K562 (cell line): Measurements from ENCODE around the gene SF3A2. TPM values are rescaled to one million over a fixed set of nuclear protein-coding genes. Genes with fewer than 3 reads are reported as not detected.

Source experiments
- ATAC-seq: fragments of 200-7000 bp; cut with Tn5 transposase; 3 replicates; pipeline ENCODE4 v1.9.1; 2020; ENCODE audit warnings: moderate library complexity
- BruUV-seq: library from RNA; stranded (reverse); fragments of 400-500 nt; replicated peaks from 2 replicates; lab custom pipeline; 2021; lab: Mats Ljungman, UMichigan
- CTCF ChIA-PET: fragments of 300-600 bp; formaldehyde crosslinking; extraction: SDS; loops from one replicate; lab custom pipeline; 2021; ENCODE audit warnings: low intra/inter-chr PET ratio; lab: Yijun Ruan, JAX
- POLR2A ChIA-PET: fragments of 300-600, 350-650 bp; sonication (Branson Sonifier 250); formaldehyde crosslinking; extraction: SDS; loops from one replicate; lab custom pipeline; 2021; ENCODE audit warnings: antibody characterized with exemption, inconsistent platforms; lab: Yijun Ruan, JAX
- DNase-seq, 4 experiments: peaks; one replicate each; pipeline versions ENCODE4 v3.0.0 to v3.0.0-alpha.2; 2011 to 2018; ENCODE audit warnings: low spot score in 3 of 4, mixed read lengths in 3 of 4; ENCODE audit errors: extremely low read depth in 1 of 4
- FAIRE-seq: peaks from 2 replicates; lab custom pipeline; 2011; peaks lifted over from hg19 to GRCh38; lab: Jason Lieb, UNC
- H2AFZ ChIP-seq: 2 replicates; pipeline ENCODE4 v1.6.0; 2011; ENCODE audit warnings: low read depth, low read length, control low read depth, inconsistent platforms
- H3K27ac ChIP-seq: fragments of 200-600 bp; 3 replicates; pipeline ENCODE4 v1.8.0; 2011; ENCODE audit warnings: low read depth, mild to moderate bottlenecking, control low read depth, inconsistent platforms, low read length, moderate library complexity, mixed read lengths; ENCODE audit errors: extremely low read depth
- H3K27me3 ChIP-seq, 2 experiments: fragments of 300-600 bp in 1 of 2; 2 replicates in 1 of 2; 3 replicates in 1 of 2; pipeline versions ENCODE4 v1.6.0 to v1.8.0; 2011; ENCODE audit warnings: inconsistent platforms in 2 of 2, low read length in 2 of 2, mild to moderate bottlenecking in 1 of 2, mixed read lengths in 1 of 2, moderate library complexity in 1 of 2; ENCODE audit not compliant: control insufficient read depth in 2 of 2, insufficient read depth in 2 of 2
- H3K36me3 ChIP-seq: fragments of 300-600 bp; 3 replicates; pipeline ENCODE4 v1.8.0; 2011; ENCODE audit warnings: mild to moderate bottlenecking, low read length, inconsistent platforms; ENCODE audit not compliant: control insufficient read depth, insufficient read depth
- H3K4me1 ChIP-seq, 2 experiments: fragments of 200-600 bp in 1 of 2; replicated peaks in 1 of 2; 2 replicates in 1 of 2; 3 replicates in 1 of 2; pipeline versions ENCODE4 v1.5.1 to v1.8.0; 2011; ENCODE audit warnings: inconsistent platforms in 2 of 2, low read length in 2 of 2, mild to moderate bottlenecking in 1 of 2, mixed read lengths in 1 of 2, moderate library complexity in 1 of 2; ENCODE audit not compliant: control insufficient read depth in 2 of 2, insufficient read depth in 2 of 2
- H3K4me2 ChIP-seq: 2 replicates; pipeline ENCODE4 v1.6.1; 2011; ENCODE audit warnings: low read length, control low read depth, inconsistent platforms, mixed read lengths; ENCODE audit not compliant: insufficient read depth
- H3K4me3 ChIP-seq: fragments of 200-600 bp; sonication (generic), shearing (Covaris generic); 2 replicates; pipeline ENCODE4 v1.5.1; 2016; ENCODE audit warnings: control low read depth, inconsistent platforms
- H3K79me2 ChIP-seq: fragments of 200-600 bp; 3 replicates; pipeline ENCODE4 v1.8.0; 2011; ENCODE audit warnings: low read length, inconsistent platforms; ENCODE audit not compliant: control insufficient read depth, insufficient read depth
- H3K9ac ChIP-seq, 2 experiments: 2 replicates each; pipeline versions ENCODE4 v1.6.0 to v1.6.1; 2011; ENCODE audit warnings: low read depth in 2 of 2, low read length in 2 of 2, control low read depth in 1 of 2, inconsistent platforms in 1 of 2, mild to moderate bottlenecking in 1 of 2, mixed read lengths in 1 of 2; ENCODE audit not compliant: insufficient read depth in 1 of 2
- H3K9me1 ChIP-seq: one replicate; pipeline ENCODE4 v1.6.0; 2011; ENCODE audit warnings: inconsistent platforms, mild to moderate bottlenecking, low read length, moderate library complexity; ENCODE audit not compliant: control insufficient read depth, insufficient read depth
- H3K9me3 ChIP-seq: replicated peaks from 2 replicates; pipeline ENCODE4 v1.5.1; 2011; ENCODE audit warnings: low read depth, low read length, inconsistent platforms; ENCODE audit not compliant: control insufficient read depth, insufficient read depth
- H4K20me1 ChIP-seq: replicated peaks from 2 replicates; pipeline ENCODE4 v1.6.1; 2011; ENCODE audit warnings: low read length, inconsistent platforms, mixed read lengths; ENCODE audit not compliant: control insufficient read depth, insufficient read depth
- NCOA4 ChIP-seq: fragments of 450-650 bp; IDR thresholded peaks from 2 replicates; pipeline ENCODE4 v1.6.1; 2018; ENCODE audit warnings: mild to moderate bottlenecking; ENCODE audit not compliant: partially characterized antibody
- POLR2G ChIP-seq: fragments of 200-400 bp; formaldehyde crosslinking; IDR thresholded peaks from 2 replicates; pipeline ENCODE4 v1.6.1; 2017; ENCODE audit warnings: low read depth, mild to moderate bottlenecking, antibody characterized with exemption, low read length, moderate library complexity
- ZFP36 ChIP-seq: fragments of 150-350 bp; IDR thresholded peaks from 2 replicates; pipeline ENCODE4 v1.6.1; 2018; ENCODE audit warnings: low read length, low read depth; ENCODE audit not compliant: partially characterized antibody
- ZNF507 ChIP-seq: conservative IDR thresholded peaks from 2 replicates; pipeline ENCODE4 v1.6.1; 2017; ENCODE audit warnings: missing genetic modification characterization, missing compliant biosample characterization
- ZNF764 ChIP-seq: fragments of 250-450 bp; sonication (Bioruptor Pico); IDR thresholded peaks from 2 replicates; pipeline ENCODE4 v1.4.0; 2020; ENCODE audit warnings: low read depth, mild to moderate bottlenecking, moderate library complexity
- WGBS: fragments of 100-300 bp; shearing (Covaris generic); methylation state at CpG from one replicate; pipeline ENCODE4 v1.1.6; 2016; ENCODE audit warnings: low coverage, mixed read lengths; ENCODE audit not compliant: insufficient coverage; ENCODE audit errors: missing lambda C conversion rate; 5-methylcytosine and 5-hydroxymethylcytosine counted together
- in situ Hi-C: fragments of 300-500 bp; cut with MboI; formaldehyde crosslinking; loops from 4 replicates; pipeline ENCODE4 v1.15.0; 2018; ENCODE audit warnings: inconsistent platforms, mixed read lengths
- intact Hi-C: fragments of 100-400 bp; cut with micrococcal nuclease; formaldehyde crosslinking; loops from 2 replicates; pipeline ENCODE4 v1.14.2; 2022
- polyA plus RNA-seq, 8 experiments: library from polyadenylated mRNA; depleted of rRNA in 4 of 8; stranded (reverse) in 5 of 8; unstranded in 3 of 8; fragments of >200 nt; fragmentation: Nextera tagmentation in 2 of 8; fragmentation: Illumina TruSeq in 1 of 8; extraction: Ambion mirVana in 2 of 8; extraction: Trizol in 1 of 8; gene quantifications; 2 replicates each; pipeline versions ENCODE4 v1.2.1 to v1.2.3, GENCODE V29; 2011 to 2014; ENCODE audit warnings: inconsistent platforms in 1 of 8, missing spikeins in 1 of 8
- total RNA-seq, 7 experiments: library from RNA; depleted of rRNA in 6 of 7; stranded (reverse); fragments of >200 nt in 6 of 7; fragmentation: Illumina TruSeq in 2 of 7; extraction: Trizol in 2 of 7; gene quantifications; 2 replicates each; pipeline versions ENCODE4 v1.2.1 to v1.2.3, GENCODE V29; 2011 to 2021; ENCODE audit warnings: low replicate concordance in 1 of 7
- TF ChIP-seq, protein P1 (sequence below): fragments of 450-650 bp; formaldehyde crosslinking; IDR thresholded peaks from 2 replicates; pipeline ENCODE4 v1.4.0; 2020; ENCODE audit warnings: mild to moderate bottlenecking, mixed read lengths
- TF ChIP-seq, protein P2 (sequence below): fragments of 250-450 bp; sonication (Bioruptor Pico); IDR thresholded peaks from 2 replicates; pipeline ENCODE4 v1.9.0; 2021; ENCODE audit warnings: mild to moderate bottlenecking

The SF3A2 gene
- total and polyA plus RNA-seq, 9 of the 15 experiments (the other 6 are each of a cell fraction or from before 2014, with no cell fraction given): 0.17 to 194 (median 22.8) TPM

DNA sequence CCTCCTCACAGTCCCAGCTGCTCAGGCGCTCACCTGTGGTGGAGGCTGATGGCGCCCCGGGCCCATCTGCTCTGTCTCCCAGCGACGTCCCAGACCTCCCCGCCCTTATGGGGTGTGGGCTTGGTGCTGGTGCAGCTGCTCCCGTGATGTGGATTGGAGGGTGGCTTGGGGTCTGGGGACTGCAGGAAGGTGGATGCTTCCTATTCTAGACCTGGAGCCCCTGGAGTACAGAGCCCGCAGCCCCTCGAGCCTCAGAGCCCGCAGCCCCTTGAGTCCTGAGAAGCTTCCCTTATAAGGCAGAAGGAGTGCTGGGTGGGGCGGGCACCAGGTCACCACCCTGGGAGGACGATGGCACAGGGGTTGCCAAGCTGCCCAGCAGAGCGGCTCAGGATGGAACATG is 41.3 kb upstream of the SF3A2 start:
- Histone ChIP-seq H3K27me3 (no peaks in the 10 kb centered on the region), H3K36me3 (peaks cover 88% of the 10 kb centered on the region; the same call in 1 of the 3 replicates), H3K4me1 (peaks cover 0 to 59% of the 10 kb centered on the region in 2 experiments; a peak in 2 of 5 replicates), H4K20me1 (peaks cover 20% of the 10 kb centered on the region), H3K4me3 (no peak overlapping the region), H3K9me1 (no peaks in the 10 kb centered on the region), H2AFZ (no peak overlapping the region), H3K4me2 (no peak overlapping the region), H3K79me2 (peaks cover 25% of the 10 kb centered on the region), H3K27ac (no peak overlapping the region), H3K9ac (no peak overlapping the region; a peak in 1 of 4 replicates), H3K9me3 (no peaks in the 10 kb centered on the region)
- intact Hi-C loops: no loop called here
- FAIRE-seq (no peak), ATAC-seq (no peak), DNase-seq (no peak)
- WGBS: 95% methylated on average over 13 of the region's 13 CpGs
- ChIA-PET CTCF (no interaction called here), POLR2A (interaction anchor here (0.6 to 1.0 kb wide), 2 partner anchors 13 to 688 kb away, joined by 3 to 6 read pairs; no protein-coding TSS in a partner anchor)
- BruUV-seq: no TSS peak
- TF ChIP-seq, protein P1, sequence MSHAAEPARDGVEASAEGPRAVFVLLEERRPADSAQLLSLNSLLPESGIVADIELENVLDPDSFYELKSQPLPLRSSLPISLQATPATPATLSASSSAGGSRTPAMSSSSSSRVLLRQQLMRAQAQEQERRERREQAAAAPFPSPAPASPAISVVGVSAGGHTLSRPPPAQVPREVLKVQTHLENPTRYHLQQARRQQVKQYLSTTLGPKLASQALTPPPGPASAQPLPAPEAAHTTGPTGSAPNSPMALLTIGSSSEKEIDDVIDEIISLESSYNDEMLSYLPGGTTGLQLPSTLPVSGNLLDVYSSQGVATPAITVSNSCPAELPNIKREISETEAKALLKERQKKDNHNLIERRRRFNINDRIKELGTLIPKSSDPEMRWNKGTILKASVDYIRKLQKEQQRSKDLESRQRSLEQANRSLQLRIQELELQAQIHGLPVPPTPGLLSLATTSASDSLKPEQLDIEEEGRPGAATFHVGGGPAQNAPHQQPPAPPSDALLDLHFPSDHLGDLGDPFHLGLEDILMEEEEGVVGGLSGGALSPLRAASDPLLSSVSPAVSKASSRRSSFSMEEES (CRISPR knock-in tag): no peak
- 0 out of 2 replicates have a peak, but pooled peaks have one; percentile 24 for TF ChIP-seq POLR2G
- in situ Hi-C loops: no loop called here

DNA sequence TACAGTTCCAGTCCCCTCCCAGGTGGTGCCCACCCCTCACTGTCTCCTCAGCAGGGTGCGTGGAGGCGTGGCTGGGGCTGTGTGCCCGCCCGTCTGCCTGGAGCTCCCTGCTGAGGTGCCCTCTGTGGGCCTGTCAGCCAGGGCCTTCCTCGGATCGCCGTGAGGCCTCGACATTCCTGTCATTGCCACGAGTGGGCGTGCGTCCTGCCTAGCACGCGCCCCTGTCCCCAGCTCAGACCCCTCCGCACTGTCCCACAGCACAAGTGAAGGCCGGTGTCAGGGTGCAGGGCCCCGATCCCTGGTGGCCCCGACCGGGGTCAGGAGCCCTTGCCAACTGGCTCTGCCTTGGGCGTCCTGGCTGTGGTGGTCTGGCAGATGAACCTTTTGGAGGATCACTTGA is 40.7 kb upstream of the SF3A2 start:
- peaks cover 85% of the 10 kb centered on the region; the same call in 1 of the 3 replicates for H3K36me3 ChIP-seq
- no peak overlapping the region for H2AFZ ChIP-seq
- H3K4me1 ChIP-seq: peaks cover 0 to 53% of the 10 kb centered on the region in 2 experiments; a peak in 2 of 5 replicates
- no peak overlapping the region for H3K4me3 ChIP-seq
- H3K27ac ChIP-seq: no peak overlapping the region
- peaks cover 20% of the 10 kb centered on the region for H4K20me1 ChIP-seq
- ATAC-seq: no peak
- in situ Hi-C loops: no loop called here
- ChIA-PET CTCF (no interaction called here), POLR2A (interaction anchor here (0.6 to 1.0 kb wide), 2 partner anchors 13 to 688 kb away, joined by 3 to 6 read pairs; no protein-coding TSS in a partner anchor)
- no peak for FAIRE-seq
- no peaks in the 10 kb centered on the region for H3K9me3 ChIP-seq
- no TSS peak for BruUV-seq
- intact Hi-C loops: no loop called here
- 96% methylated on average over 13 of the region's 19 CpGs for WGBS
- no peaks in the 10 kb centered on the region for H3K9me1 ChIP-seq
- H3K27me3 ChIP-seq: no peaks in the 10 kb centered on the region
- peaks cover 23% of the 10 kb centered on the region for H3K79me2 ChIP-seq
- no peak overlapping the region; a peak in 1 of 4 replicates for H3K9ac ChIP-seq
- DNase-seq: no peak
- no peak overlapping the region for H3K4me2 ChIP-seq
- TF ChIP-seq, protein P2, sequence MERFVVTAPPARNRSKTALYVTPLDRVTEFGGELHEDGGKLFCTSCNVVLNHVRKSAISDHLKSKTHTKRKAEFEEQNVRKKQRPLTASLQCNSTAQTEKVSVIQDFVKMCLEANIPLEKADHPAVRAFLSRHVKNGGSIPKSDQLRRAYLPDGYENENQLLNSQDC: no peak
- no peak for TF ChIP-seq ZFP36
- TF ChIP-seq NCOA4: no peak
- no peak for TF ChIP-seq ZNF764 (CRISPR knock-in tag)
- TF ChIP-seq POLR2G: peak; percentile 24; the same call in 1 of the 2 replicates
- TF ChIP-seq ZNF507: no peak
- TF ChIP-seq, all 486 proteins: peak for 1
